ENCODE measurements around the gene CCDC51.
A peak's percentile ranks its signal among the peaks of the same experiment; 100 is the strongest.
"Not testable (repeated sequence)": the region's sequence is repeated elsewhere in the genome, so short reads cannot be mapped to it uniquely, and the experiment has no call there.

Gene CCDC51

DNA sequence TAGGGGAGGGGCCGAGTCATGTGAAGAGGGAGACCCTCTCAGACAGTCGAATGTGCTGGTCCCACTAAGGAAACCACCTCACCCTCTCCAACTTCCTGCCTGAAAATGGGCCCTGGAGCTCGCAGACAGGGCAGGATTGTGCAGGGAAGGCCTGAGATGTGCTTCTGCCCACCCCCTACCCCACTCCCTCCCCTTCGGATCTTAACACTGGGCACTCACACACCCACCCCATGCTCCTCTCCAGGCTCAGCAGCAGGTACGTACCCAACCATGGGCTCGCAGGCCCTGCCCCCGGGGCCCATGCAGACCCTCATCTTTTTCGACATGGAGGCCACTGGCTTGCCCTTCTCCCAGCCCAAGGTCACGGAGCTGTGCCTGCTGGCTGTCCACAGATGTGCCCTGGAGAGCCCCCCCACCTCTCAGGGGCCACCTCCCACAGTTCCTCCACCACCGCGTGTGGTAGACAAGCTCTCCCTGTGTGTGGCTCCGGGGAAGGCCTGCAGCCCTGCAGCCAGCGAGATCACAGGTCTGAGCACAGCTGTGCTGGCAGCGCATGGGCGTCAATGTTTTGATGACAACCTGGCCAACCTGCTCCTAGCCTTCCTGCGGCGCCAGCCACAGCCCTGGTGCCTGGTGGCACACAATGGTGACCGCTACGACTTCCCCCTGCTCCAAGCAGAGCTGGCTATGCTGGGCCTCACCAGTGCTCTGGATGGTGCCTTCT lies 26.6 kb upstream of the CCDC51 start:
- no peak for DNase-seq (ENCODE audit: low read depth in 2 of 2)

DNA sequence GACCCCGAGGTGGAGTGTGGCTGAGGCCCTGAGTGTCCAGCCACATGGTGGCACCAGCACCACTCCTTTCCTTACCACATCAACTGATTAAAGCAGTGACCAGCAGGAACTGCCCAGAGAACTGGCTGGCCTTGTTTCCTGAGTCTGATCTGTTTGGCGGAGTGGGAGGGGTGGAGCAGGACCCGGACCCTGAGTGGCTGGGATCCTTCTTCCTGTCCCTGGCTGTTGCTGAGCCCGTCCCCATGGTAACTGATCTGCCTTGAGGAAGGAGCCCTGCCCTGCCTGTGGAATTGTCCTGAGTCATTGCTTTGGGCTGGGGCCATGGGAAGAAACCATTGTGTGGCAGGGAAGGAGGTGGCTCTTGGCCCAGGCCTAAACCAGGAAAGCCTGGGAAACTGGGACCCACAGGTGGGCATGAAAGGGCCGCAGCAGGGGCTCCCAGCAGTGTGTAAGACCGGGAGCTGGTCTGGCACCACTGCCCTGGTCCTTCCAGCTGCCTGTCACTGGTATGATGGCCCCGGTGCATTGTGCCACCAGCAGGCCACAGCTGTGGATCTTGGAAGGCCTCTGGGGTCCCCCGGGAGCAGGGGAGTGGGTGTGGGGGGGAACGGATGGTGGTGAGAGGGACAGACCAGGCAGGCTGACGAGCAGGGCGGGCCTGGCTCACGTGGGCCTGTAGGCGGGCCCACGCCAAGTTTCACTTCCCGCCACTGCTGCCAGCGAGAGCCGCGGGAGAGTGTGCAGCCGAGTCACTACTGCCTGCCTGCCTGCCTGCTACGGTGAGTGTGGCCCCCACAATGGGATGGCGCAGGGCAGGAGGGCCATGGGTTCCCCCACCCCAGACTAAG lies 25.8 kb upstream of the CCDC51 start:
- peak; percentile 55 to 56 for DNase-seq (ENCODE audit: low read depth in 2 of 2)

DNA sequence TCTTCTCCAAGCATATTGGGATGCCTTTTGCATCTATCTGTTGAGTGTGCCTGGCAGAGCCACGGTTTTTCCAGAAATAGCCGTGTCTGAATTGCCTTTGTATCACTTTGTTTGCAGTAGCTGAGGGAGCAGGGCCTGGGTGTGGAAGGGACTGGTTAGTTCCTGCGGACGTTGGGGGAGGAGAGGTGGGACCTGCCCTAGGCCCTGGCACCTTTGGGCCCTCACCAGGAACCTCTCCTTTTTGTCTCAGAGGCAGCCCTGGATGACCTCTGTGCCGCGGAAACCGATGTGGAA lies 25.3 kb upstream of the CCDC51 start:
- no peak for DNase-seq (ENCODE audit: low read depth in 2 of 2)

DNA sequence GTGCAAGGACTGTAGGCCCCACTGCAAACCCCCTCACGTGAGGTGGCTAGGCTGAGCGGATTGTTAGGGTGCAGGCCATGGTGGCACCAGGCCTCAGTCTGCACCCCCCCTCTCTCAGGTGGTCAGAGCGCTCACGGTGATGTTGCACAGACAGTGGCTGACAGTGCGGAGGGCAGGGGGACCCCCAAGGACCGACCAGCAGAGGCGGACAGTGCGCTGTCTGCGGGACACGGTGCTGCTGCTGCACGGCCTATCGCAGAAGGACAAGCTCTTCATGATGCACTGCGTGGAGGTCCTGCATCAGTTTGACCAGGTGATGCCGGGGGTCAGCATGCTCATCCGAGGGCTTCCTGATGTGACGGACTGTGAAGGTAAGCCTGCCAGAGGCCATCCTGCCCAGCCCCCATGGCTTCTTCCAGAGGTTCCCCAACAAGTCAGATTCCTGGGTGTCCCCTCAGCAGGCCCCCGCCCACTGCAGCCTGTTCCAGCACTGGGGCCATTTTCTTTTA lies 24.8 kb upstream of the CCDC51 start:
- no peak for DNase-seq (ENCODE audit: low read depth in 2 of 2)

DNA sequence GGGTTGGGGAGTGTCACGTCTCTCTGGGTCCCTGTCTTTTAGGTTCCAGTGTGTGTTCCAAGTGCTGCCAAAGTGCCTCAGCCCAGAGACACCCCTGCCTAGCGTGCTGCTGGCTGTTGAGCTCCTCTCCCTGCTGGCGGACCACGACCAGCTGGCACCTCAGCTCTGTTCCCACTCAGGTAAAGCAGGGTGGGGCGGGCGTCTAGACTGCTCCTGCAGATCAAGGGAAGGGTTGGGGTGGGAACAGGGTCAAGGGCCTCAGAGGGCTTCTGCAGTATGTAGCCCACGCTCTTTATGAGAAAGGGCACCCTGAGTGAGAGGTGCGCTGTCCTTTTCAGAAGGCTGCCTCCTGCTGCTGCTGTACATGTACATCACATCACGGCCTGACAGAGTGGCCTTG lies 23.8 kb upstream of the CCDC51 start:
- no peak for DNase-seq (ENCODE audit: low read depth in 2 of 2)

DNA sequence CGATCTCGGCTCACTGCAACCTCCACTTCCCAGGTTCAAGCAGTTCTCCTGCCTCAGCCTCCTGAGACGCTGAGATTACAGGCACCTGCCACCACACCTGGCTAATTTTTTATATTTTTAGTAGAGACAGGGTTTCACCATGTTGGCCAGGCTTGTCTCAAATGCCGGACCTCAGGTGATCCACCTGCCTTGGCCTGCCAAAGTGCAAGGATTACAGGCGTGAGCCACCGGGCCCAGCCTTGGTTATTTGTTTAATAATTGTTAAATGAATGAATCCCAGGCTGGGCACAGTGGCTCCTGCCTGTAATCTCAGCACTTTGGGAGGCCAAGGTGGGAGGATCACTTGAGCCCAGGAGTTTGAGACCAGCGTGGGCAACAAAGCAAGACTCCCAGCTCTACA lies 21.8 kb upstream of the CCDC51 start:
- not testable (repeated sequence) for DNase-seq (ENCODE audit: low read depth in 2 of 2)

DNA sequence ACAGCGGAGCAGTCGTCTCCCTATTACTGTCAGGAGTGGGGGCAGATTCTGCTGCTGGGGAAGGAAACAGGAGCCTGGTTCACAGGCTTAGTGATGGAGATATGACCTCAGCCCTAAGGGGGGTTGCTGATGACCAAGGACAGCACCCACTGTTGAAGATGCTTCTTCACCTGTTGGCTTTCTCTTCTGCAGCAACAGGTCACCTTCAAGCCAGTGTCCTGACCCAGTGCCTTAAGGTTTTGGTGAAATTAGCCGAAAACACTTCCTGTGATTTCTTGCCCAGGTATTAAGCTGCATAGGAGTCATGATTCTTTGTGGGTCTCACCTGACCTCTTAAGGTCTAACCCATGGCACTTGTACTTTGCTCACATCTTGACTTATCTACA lies 20.6 kb upstream of the CCDC51 start:
- no peak for DNase-seq (ENCODE audit: low read depth in 2 of 2)

DNA sequence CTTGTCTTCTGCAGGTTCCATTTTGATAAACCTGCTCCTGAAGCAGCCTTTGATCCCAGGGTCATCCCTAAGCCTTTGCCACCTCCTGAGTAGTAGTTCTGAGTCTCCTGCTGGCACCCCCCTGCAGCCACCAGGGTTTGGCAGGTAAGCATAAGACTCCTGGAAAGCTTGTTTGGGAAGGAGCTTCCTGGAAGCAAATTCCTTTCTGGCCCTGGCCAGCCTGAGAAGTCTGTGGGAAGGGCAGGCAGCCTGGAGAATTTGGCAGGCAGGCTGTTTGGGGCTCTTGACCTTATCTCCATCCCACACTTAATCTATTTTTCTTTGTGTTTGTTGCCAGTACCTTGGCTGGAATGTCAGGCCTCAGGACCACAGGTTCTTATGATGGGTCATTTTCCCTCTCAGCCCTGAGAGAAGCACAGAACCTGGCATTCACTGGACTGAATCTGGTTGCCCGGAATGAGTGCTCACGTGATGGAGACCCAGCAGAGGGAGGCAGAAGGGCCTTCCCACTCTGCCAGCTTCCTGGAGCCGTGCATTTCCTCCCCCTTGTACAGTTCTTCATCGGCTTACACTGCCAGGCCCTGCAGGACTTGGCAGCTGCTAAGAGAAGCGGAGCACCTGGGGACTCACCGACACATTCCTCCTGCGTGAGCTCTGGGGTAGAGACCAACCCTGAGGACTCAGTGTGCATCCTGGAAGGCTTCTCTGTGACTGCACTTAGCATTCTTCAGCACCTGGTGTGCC lies 20.0 kb upstream of the CCDC51 start:
- no peak for DNase-seq (ENCODE audit: low read depth in 2 of 2)

DNA sequence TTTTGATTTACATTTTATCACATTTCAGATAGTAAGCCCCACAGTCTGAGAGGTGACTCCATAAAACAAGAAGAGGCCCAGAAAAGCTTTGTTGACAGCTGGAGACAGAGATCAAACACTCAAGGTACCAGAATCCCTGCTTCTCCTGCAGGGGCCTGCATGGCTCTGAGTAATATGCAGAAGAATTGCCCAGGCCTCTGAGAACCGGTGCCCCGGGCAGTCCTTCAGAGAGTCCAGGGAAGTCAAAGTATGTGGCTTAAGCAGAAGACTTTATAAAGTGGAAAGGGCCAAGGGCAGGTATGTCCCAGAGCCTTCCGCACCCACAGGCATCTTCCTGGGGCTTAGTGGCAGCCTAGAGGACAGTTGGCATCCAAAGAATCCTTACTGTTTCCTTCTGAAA lies 19.4 kb upstream of the CCDC51 start:
- no peak for DNase-seq (ENCODE audit: low read depth in 2 of 2)

DNA sequence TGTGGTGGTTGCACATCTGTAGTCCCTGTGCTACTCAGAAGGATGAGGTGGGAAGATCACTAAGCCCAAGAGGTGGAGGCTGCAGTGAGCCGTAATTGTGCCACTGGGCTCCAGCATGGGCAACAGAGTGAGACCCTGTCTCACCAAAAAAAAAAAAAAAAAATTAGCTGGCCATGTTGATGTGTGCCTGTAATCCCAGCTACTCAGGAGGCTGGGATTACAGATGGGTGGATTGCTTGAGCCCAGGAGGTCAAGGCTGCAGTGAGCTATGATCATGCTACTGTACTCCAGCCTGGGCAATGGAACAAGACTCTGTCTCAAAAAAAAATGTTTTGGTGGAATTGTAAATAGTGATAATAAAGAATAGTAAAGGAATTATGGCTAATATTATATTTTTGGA lies 16.5 kb upstream of the CCDC51 start:
- no peak for DNase-seq (ENCODE audit: low read depth in 2 of 2)

DNA sequence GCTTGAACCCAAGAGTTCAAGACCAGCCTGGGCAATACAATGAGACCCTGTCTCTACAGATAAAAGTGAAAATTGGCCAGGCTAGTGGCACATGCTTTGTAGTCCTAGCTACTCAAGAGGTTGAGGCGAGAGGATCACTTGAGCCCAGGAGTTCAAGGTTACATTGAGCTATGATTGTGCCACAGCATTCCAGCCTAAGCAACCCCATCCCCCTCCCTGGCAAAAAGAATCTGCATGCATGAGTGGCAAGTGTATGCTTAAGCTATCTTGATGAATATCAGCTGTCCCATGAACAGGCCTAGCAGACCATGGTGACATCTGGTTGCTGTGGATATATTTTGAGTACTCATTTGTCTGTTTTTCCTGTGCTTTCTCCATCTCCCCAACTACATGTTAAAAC lies 11.4 kb upstream of the CCDC51 start:
- DNase-seq (ENCODE audit: low read depth in 2 of 2): no peak

DNA sequence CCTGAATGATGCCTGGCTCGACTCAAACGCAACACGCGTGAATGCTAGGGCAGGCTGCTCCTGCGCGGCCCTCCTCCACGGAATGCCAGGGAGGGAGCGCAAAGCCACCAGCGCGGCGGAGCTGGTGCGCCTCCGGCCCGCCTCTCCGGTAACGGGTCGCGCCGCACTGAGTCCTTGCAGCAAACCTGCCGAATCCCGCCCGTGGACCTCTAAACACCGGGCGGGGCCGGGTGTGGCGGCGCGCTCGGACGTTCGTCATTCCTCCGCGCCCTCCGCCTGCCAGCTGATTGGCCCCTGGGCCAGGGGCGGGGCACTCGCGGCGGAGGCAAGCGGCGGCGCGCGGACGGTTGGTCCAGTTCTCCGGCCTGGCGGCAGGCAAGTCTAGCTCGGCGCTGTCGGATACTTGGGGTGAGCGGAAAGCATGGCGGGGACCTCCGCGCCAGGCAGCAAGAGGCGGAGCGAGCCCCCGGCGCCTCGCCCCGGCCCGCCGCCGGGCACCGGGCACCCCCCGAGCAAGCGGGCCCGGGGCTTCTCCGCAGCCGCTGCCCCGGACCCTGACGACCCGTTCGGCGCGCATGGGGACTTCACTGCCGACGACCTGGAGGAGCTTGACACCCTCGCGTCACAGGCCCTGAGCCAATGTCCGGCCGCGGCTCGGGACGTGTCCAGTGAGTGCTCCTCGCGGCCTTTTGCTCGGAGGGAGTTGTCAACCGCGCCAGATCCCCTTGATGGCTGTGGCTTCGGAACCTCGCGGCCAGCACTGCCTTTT lies 6.7 kb upstream of the CCDC51 start, which contains the start of gene ATRIP:
TSS of gene ATRIP (plus strand) at position 313 of the 769 bp plus-strand sequence. CDS start at position 422, 109 bp downstream.
- peak; percentile 62 to 76 for DNase-seq (ENCODE audit: low read depth in 2 of 2)

DNA sequence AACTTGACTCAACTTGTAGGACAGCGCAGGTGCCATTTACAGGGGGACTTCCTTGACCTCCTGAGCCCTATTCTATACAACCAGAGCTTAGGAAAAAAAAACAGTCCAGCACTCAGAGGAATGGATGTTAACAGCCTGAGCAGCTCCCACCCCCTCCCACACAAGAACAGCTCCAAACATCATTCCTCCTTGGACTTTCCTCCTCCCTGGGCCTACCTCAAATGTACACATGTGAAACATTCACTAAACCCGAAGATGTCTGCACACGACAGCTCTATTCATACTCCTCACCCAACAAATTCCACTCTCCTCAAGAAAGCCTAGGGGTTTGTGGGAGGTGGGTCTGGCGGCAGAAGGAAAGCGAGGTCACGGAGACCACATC lies 6.1 kb upstream of the CCDC51 start:
- DNase-seq (ENCODE audit: low read depth in 2 of 2): no peak

DNA sequence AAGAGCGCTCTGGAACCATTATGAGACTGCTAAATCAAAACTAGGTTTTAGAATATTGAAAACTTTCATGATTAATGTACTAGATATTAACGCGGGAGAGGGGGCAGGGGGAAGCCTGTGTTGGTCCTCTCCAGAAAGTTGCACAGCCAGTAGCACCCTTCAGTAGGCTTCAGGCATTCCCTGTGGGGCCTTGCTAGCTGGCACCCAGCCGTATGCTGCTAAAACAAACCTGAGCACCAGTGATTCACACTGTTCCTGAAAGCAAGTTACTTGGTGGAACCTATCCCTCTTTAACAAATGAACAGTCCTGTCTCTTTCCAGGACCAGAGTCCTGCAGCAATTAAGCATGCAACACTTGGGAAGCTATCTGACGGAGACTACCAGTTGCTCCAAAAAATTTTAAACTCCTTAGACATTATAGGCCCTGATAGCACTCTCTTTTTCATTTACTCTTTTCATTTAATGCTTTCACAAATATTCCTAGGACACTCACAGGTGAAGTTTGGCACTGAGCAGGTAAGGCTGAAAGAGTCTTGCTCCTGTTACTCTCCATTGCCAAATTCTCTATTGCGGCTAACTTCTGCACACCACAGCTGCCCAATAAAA lies 5.5 kb upstream of the CCDC51 start:
- DNase-seq (ENCODE audit: low read depth in 2 of 2): no peak

DNA sequence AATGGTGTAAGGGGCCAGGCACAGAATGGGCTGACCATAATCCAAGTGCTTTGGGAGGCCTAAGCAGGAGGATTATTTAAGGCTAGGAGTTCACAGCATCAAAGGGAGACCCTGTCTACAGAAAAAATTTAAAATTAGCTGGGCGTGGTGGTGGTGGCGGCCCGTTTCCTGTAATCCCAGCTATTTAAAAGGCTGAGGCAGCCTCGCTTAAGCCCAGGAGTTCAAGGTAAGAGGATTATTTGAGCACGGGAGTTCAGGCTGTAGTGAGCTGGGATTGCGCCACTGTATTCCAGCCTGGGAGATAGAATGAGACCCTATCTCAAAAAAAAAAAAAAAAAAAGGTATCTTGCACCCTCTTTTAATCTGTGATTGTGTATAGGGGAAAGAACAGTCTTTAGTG lies 2.0 kb upstream of the CCDC51 start:
- DNase-seq (ENCODE audit: low read depth in 2 of 2): no peak

DNA sequence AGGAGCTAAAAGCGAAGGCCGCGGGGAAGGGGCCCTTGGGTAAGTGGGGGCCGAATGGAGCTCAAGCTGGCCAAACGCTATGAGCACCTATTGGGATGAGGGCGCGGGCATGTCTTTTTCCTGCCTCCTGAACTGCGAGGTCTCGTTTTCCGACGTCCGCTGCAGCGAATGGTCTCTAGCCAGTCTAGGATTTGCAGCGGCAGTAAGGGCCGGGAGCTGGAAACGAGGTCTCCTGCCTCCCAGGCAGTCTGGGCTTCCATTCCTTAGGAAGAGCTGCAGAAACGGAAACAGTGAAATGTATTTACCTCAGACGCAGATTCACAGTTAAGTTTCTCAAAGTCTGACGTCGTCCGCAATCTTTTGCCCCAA lies 655 bp upstream of the CCDC51 start:
- no peak for DNase-seq (ENCODE audit: low read depth in 2 of 2)

DNA sequence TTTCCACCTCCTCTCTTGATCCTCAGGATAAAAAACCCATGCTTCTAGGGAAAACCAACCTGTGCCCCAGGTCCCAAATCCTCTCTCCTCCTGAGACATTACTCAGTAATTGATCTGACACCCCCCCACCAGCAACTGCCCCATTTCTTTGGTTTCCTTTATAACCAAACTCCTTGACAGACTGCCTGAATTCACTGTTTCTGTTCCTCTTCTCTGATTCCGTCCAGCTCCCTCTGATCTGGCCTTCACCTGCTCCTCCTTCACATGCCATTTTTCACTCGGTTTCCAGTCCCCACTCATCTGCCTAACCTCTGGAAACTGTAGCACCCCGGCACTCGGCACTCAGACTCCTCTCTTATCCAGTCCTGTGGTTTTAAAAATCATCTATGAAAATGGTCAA lies 2.1 kb downstream of the CCDC51 start:
- no peak for DNase-seq (ENCODE audit: low read depth in 2 of 2)

DNA sequence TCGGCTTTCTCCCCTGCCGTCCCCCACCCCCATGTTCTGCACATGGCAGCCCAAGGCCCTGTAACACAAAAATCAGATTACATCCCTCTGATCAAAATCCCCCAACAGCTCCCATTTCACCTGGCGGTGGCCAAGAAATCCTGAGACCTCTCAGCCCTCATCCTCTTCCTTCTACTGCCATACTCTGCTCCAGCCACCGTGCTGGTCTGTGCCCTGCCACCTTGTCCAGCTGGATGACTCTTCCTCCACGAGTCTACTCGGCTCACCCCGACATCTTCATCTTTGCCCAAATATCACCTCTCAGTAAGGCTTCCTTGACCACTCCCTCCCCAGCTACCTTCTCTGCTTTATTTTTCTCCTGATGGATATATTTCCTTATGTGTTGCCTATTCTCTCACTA lies 3.1 kb downstream of the CCDC51 start:
- no peak for DNase-seq (ENCODE audit: low read depth in 2 of 2)

DNA sequence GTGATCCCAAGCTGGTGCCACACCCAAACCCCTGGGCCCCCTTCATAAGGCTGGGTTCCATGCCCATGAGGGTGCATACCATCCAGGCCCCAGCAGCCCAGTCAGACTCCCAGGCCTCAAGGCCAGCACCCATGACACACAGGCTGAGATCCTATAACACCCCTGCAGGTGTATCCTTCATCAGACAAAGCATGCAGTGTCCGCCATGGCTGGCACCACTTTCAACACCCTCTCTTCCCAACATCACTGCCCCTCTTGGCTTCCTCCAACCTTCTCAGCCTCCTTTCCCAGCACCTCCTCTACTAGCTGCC lies 3.5 kb downstream of the CCDC51 start:
- no peak for DNase-seq (ENCODE audit: low read depth in 2 of 2)

DNA sequence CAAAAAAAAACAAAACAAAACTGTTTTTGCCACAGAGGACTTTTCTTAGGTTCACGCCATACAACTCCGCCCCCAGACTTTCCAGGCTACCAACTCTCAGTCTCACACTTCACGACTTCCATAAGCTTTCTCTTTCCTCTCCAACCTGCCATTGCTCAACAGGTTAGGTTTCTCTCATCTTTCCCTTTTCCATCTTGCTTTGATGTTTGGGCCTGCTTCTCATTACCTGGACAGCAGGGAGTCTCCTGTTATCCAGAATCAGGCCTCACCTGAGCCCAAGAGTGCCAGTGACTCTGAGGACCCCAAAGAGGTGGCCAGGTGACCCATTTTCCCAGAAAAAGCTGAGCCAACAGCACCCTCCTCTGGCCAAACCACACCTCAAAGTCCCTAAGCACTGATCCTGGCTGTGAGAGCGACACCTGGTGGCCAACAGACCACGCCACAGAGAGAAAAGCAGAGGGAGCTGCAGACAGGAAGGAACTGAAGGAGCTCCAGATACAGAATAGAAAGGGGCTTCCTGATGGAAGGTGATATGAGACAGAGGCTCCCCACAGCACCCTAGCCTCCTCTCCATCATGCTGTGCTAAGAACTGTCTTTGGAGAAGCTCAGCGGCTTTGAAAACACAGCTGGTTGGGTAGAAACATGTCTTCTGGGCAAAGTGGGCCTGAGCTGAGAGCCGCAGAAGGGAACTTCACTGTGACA lies 4.0 kb downstream of the CCDC51 start:
- DNase-seq (ENCODE audit: low read depth in 2 of 2): peak; percentile 68 to 76

DNA sequence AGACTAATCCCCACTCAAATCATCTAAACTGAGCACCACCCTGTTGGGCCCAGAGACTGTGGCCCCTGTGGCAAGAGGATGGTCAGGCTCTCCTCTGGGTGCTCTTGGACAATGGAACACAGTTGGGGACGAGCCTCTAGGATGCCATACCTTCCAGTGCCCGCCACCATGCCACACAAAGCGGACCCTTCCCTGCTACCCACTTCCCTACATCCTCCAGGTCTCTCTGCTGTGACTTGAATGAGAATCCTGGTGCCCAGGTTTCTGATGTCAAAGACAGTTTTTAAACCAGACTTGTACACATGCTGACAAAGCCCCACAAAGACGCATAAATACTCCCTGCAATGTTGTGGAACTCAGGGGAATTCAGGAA lies 4.7 kb downstream of the CCDC51 start:
- DNase-seq (ENCODE audit: low read depth in 2 of 2): no peak
